H9 (cell line): ENCODE data around the gene HMOX1. TPM values are rescaled to one million over a fixed set of nuclear protein-coding genes. Genes with fewer than 3 reads are reported as not detected.
A peak's percentile ranks its signal among the peaks of the same experiment; 100 is the strongest.

Experiments
- DNase-seq: peaks from one replicate; pipeline ENCODE4 v3.0.0-alpha.2; 2017
- H2AFZ ChIP-seq: one replicate; pipeline ENCODE4 v1.6.1; 2013; ENCODE audit warnings: mild to moderate bottlenecking, low read length, control low read depth, moderate library complexity
- H2AK5ac ChIP-seq: 2 replicates; pipeline ENCODE4 v1.6.1; 2013; ENCODE audit warnings: low read length, control low read depth, mixed read lengths; ENCODE audit not compliant: insufficient read length
- H2BK120ac ChIP-seq: one replicate; pipeline ENCODE4 v1.6.1; 2013; ENCODE audit warnings: low read depth, mild to moderate bottlenecking, low read length, control low read depth, inconsistent platforms; ENCODE audit not compliant: poor library complexity, severe bottlenecking
- H2BK12ac ChIP-seq: 2 replicates; pipeline ENCODE4 v1.6.1; 2013; ENCODE audit warnings: low read length, control low read depth, mixed read lengths, low read depth; ENCODE audit not compliant: insufficient read length
- H2BK15ac ChIP-seq: 2 replicates; pipeline ENCODE4 v1.6.1; 2013; ENCODE audit warnings: low read depth, low read length, control low read depth
- H2BK20ac ChIP-seq: one replicate; pipeline ENCODE4 v1.6.1; 2013; ENCODE audit warnings: low read depth, mild to moderate bottlenecking, low read length, control low read depth, inconsistent platforms; ENCODE audit not compliant: poor library complexity, severe bottlenecking
- H2BK5ac ChIP-seq: 2 replicates; pipeline ENCODE4 v1.6.1; 2013; ENCODE audit warnings: low read length, control low read depth, mixed read lengths; ENCODE audit not compliant: insufficient read length
- H3K14ac ChIP-seq: 2 replicates; pipeline ENCODE4 v1.6.1; 2013; ENCODE audit warnings: low read length, control low read depth; ENCODE audit not compliant: insufficient read depth
- H3K18ac ChIP-seq: 2 replicates; pipeline ENCODE4 v1.6.1; 2013; ENCODE audit warnings: low read depth, mild to moderate bottlenecking, mixed read lengths, low read length, control low read depth; ENCODE audit not compliant: insufficient read length
- H3K23ac ChIP-seq: 2 replicates; pipeline ENCODE4 v1.6.1; 2013; ENCODE audit warnings: low read length, control low read depth, mixed read lengths, low read depth; ENCODE audit not compliant: insufficient read length
- H3K23me2 ChIP-seq: 2 replicates; pipeline ENCODE4 v1.6.1; 2013; ENCODE audit warnings: low read depth, mild to moderate bottlenecking, mixed read lengths, low read length, control low read depth; ENCODE audit not compliant: insufficient read length, poor library complexity, severe bottlenecking
- H3K27ac ChIP-seq: 2 replicates; pipeline ENCODE4 v1.5.1; 2013; ENCODE audit warnings: low read length, control low read depth, mixed read lengths, low read depth; ENCODE audit not compliant: insufficient read length
- H3K27me3 ChIP-seq: 2 replicates; pipeline ENCODE4 v1.6.1; 2013; ENCODE audit warnings: low read length, control low read depth, inconsistent platforms; ENCODE audit not compliant: insufficient read depth
- H3K4ac ChIP-seq: 2 replicates; pipeline ENCODE4 v1.6.1; 2013; ENCODE audit warnings: low read depth, mild to moderate bottlenecking, control low read depth, inconsistent platforms, low read length, moderate library complexity
- H3K4me1 ChIP-seq: 2 replicates; pipeline ENCODE4 v1.6.1; 2013; ENCODE audit warnings: low read length, control low read depth, inconsistent platforms; ENCODE audit not compliant: insufficient read depth
- H3K4me2 ChIP-seq: 2 replicates; pipeline ENCODE4 v1.6.1; 2013; ENCODE audit warnings: low read length, control low read depth, mixed read lengths; ENCODE audit not compliant: insufficient read length, insufficient read depth
- H3K56ac ChIP-seq: 2 replicates; pipeline ENCODE4 v1.6.1; 2013; ENCODE audit warnings: low read depth, mild to moderate bottlenecking, mixed read lengths, low read length, control low read depth; ENCODE audit not compliant: insufficient read length
- H3K79me1 ChIP-seq: 2 replicates; pipeline ENCODE4 v1.6.1; 2013; ENCODE audit warnings: low read depth, mild to moderate bottlenecking, moderate library complexity, low read length, control low read depth, inconsistent platforms; ENCODE audit not compliant: insufficient read depth, poor library complexity, severe bottlenecking
- H3K79me2 ChIP-seq: 2 replicates; pipeline ENCODE4 v1.6.1; 2013; ENCODE audit warnings: low read length, control low read depth, inconsistent platforms; ENCODE audit not compliant: insufficient read depth
- H3K9ac ChIP-seq: 2 replicates; pipeline ENCODE4 v1.6.1; 2013; ENCODE audit warnings: low read length, control low read depth, mixed read lengths; ENCODE audit not compliant: insufficient read length; ENCODE audit errors: extremely low read depth
- H3K9me3 ChIP-seq: one replicate; pipeline ENCODE4 v1.6.1; 2013; ENCODE audit warnings: low read depth, low read length, inconsistent platforms; ENCODE audit not compliant: control insufficient read depth
- H3T11ph ChIP-seq: one replicate; pipeline ENCODE4 v1.6.1; 2013; ENCODE audit warnings: mild to moderate bottlenecking, low read length, control low read depth, inconsistent platforms
- H4K20me1 ChIP-seq: one replicate; pipeline ENCODE4 v1.6.1; 2013; ENCODE audit not compliant: control insufficient read depth, insufficient read length, insufficient read depth
- H4K5ac ChIP-seq: 2 replicates; pipeline ENCODE4 v1.6.1; 2013; ENCODE audit warnings: low read depth, mild to moderate bottlenecking, mixed read lengths, low read length, control low read depth; ENCODE audit not compliant: insufficient read length
- H4K8ac ChIP-seq: replicated peaks from 2 replicates; pipeline ENCODE4 v1.6.1; 2013; ENCODE audit warnings: low read length, control low read depth, mixed read lengths, low read depth; ENCODE audit not compliant: insufficient read length
- H4K91ac ChIP-seq: 2 replicates; pipeline ENCODE4 v1.6.1; 2013; ENCODE audit warnings: low read depth, mild to moderate bottlenecking, moderate library complexity, mixed read lengths, low read length, control low read depth; ENCODE audit not compliant: insufficient read length
- H3K27ac Mint-ChIP-seq, 3 experiments: 2 replicates in 2 of 3; 3 replicates in 1 of 3; pipeline ENCODE4 v1.8.0; 2020 to 2021; ENCODE audit warnings: mixed read lengths in 3 of 3, mild to moderate bottlenecking in 1 of 3, moderate library complexity in 1 of 3
- H3K27me3 Mint-ChIP-seq: 2 replicates; pipeline ENCODE4 v1.8.0; 2021; ENCODE audit warnings: low read depth, mild to moderate bottlenecking, moderate library complexity, mixed read lengths
- H3K36me3 Mint-ChIP-seq, 3 experiments: 2 replicates in 2 of 3; 3 replicates in 1 of 3; pipeline ENCODE4 v1.8.0; 2020 to 2021; ENCODE audit warnings: low read depth in 3 of 3, mixed read lengths in 3 of 3; ENCODE audit not compliant: insufficient read depth in 1 of 3
- H3K4me1 Mint-ChIP-seq, 2 experiments: 2 replicates each; pipeline ENCODE4 v1.8.0; 2020; ENCODE audit warnings: mixed read lengths in 2 of 2
- H3K4me3 Mint-ChIP-seq, 2 experiments: 2 replicates in 1 of 2; 3 replicates in 1 of 2; pipeline ENCODE4 v1.8.0; 2020 to 2021; ENCODE audit warnings: mild to moderate bottlenecking in 2 of 2, mixed read lengths in 2 of 2, moderate library complexity in 1 of 2
- H3K9me3 Mint-ChIP-seq, 2 experiments: 2 replicates in 1 of 2; 3 replicates in 1 of 2; pipeline ENCODE4 v1.8.0; 2020; ENCODE audit warnings: mild to moderate bottlenecking in 2 of 2, mixed read lengths in 2 of 2, moderate library complexity in 1 of 2
- CTCF ChIP-seq: fragments of 200-600 bp; sonication (generic); conservative IDR thresholded peaks from 3 replicates; pipeline ENCODE4 v1.8.0; 2021; ENCODE audit warnings: antibody characterized with exemption, mild to moderate bottlenecking
- WGBS: extraction: QIAGEN DNeasy Blood & Tissue Kit; methylation state at CpG from one replicate; pipeline ENCODE4 v1.1.7; 2013; ENCODE audit warnings: missing lambda C conversion rate, low lambda C conversion rate, mixed read lengths; ENCODE audit not compliant: insufficient read length; ENCODE audit errors: extremely low coverage; 5-methylcytosine and 5-hydroxymethylcytosine counted together
- total RNA-seq: library from RNA; stranded (reverse); gene quantifications from 2 replicates; pipeline ENCODE4 v1.2.1, GENCODE V29; 2021

Gene HMOX1
- total RNA-seq, 1 experiment from 2014 or later, result 22.7 TPM

- no peaks in the 10 kb centered on the region for H3K79me2 ChIP-seq
- WGBS, result no CpG with 5 or more reads among the region's 47 CpGs
- peak; percentile 95 for DNase-seq
- H3K4ac ChIP-seq, result no peak overlapping the region
- peaks cover 7% of the 10 kb centered on the region for H3K23me2 ChIP-seq
- no peak overlapping the region for H3T11ph ChIP-seq
- H3K23ac ChIP-seq, result no peak overlapping the region
- H4K20me1 ChIP-seq, result no peaks in the 10 kb centered on the region
- H3K27ac ChIP-seq, result no peak overlapping the region
- H3K18ac ChIP-seq, result no peak overlapping the region
- no peak overlapping the region for H3K9ac ChIP-seq
- H3K27ac Mint-ChIP-seq, result peak overlapping the region in 2 of 3 experiments; percentile 6 to 68; a peak in 3 of 7 replicates
- no peaks in the 10 kb centered on the region for H3K9me3 ChIP-seq
- no peak overlapping the region for H2AFZ ChIP-seq
- H2BK12ac ChIP-seq, result no peak overlapping the region
- H2AK5ac ChIP-seq, result no peak overlapping the region
- peaks cover 18 to 32% of the 10 kb centered on the region in 2 experiments for H3K4me1 Mint-ChIP-seq
- H3K56ac ChIP-seq, result no peak overlapping the region
- H3K4me3 Mint-ChIP-seq, result peak overlapping the region; percentile 78 to 88
- no peaks in the 10 kb centered on the region for H3K27me3 ChIP-seq
- no peak overlapping the region for H2BK15ac ChIP-seq
- peak overlapping the region; percentile 6 for H3K14ac ChIP-seq
- no peak overlapping the region for H2BK120ac ChIP-seq
- peak overlapping the region; percentile 73 for H3K4me2 ChIP-seq
- H4K8ac ChIP-seq, result no peak overlapping the region
- H4K5ac ChIP-seq, result no peak overlapping the region
- no peaks in the 10 kb centered on the region; the same call in 1 of the 2 replicates for H3K4me1 ChIP-seq
- H2BK20ac ChIP-seq, result no peak overlapping the region
- H4K91ac ChIP-seq, result no peak overlapping the region
- H2BK5ac ChIP-seq, result no peak overlapping the region
- H3K9me3 Mint-ChIP-seq, result no peaks in the 10 kb centered on the region
- peak; percentile 98 for TF ChIP-seq CTCF
- no peaks in the 10 kb centered on the region; a peak in 1 of 7 replicates for H3K36me3 Mint-ChIP-seq
- H3K27me3 Mint-ChIP-seq, result peaks cover 12% of the 10 kb centered on the region
- no peaks in the 10 kb centered on the region for H3K79me1 ChIP-seq
These were observed 30.1 kb upstream of the HMOX1 start for GRCh38 chr22:35350539-35351503.
